Nephron (organoid): ENCODE results near the gene RAB10.

Source experiments
- H3K27ac Mint-ChIP-seq, 3 experiments: 2 replicates each; pipeline ENCODE4 v1.8.0; 2020; ENCODE audit warnings: mixed read lengths in 3 of 3, mild to moderate bottlenecking in 2 of 3, moderate library complexity in 1 of 3
- H3K27me3 Mint-ChIP-seq: 2 replicates; pipeline ENCODE4 v1.8.0; 2021; ENCODE audit warnings: low read depth, mild to moderate bottlenecking, moderate library complexity, mixed read lengths
- H3K36me3 Mint-ChIP-seq: 2 replicates; pipeline ENCODE4 v1.8.0; 2020; ENCODE audit warnings: low read depth, mixed read lengths
- H3K4me1 Mint-ChIP-seq: 2 replicates; pipeline ENCODE4 v1.8.0; 2020; ENCODE audit warnings: mixed read lengths
- H3K4me3 Mint-ChIP-seq, 3 experiments: 2 replicates each; pipeline ENCODE4 v1.8.0; 2020; ENCODE audit warnings: mild to moderate bottlenecking in 3 of 3, mixed read lengths in 3 of 3, moderate library complexity in 2 of 3
- H3K9me3 Mint-ChIP-seq: 2 replicates; pipeline ENCODE4 v1.8.0; 2020; ENCODE audit warnings: mixed read lengths
- TF ChIP-seq, protein P1 (sequence below), 3 experiments: fragments of 200-600 bp; sonication (generic); IDR thresholded peaks; one replicate each; pipeline ENCODE4 v1.5.0; 2021; ENCODE audit warnings: antibody characterized with exemption in 3 of 3; ENCODE audit not compliant: unreplicated experiment in 3 of 3

Gene RAB10

GRCh38 chr2:26002632-26003310 is 31.1 kb upstream of the RAB10 start:
- H3K4me1 Mint-ChIP-seq: peaks cover 12% of the 10 kb centered on the region
- H3K36me3 Mint-ChIP-seq: no peaks in the 10 kb centered on the region
- TF ChIP-seq, protein P1, sequence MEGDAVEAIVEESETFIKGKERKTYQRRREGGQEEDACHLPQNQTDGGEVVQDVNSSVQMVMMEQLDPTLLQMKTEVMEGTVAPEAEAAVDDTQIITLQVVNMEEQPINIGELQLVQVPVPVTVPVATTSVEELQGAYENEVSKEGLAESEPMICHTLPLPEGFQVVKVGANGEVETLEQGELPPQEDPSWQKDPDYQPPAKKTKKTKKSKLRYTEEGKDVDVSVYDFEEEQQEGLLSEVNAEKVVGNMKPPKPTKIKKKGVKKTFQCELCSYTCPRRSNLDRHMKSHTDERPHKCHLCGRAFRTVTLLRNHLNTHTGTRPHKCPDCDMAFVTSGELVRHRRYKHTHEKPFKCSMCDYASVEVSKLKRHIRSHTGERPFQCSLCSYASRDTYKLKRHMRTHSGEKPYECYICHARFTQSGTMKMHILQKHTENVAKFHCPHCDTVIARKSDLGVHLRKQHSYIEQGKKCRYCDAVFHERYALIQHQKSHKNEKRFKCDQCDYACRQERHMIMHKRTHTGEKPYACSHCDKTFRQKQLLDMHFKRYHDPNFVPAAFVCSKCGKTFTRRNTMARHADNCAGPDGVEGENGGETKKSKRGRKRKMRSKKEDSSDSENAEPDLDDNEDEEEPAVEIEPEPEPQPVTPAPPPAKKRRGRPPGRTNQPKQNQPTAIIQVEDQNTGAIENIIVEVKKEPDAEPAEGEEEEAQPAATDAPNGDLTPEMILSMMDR (IDR thresholded peaks at IDR 0.05; ENCODE audit: unreplicated experiment in 3 of 3): no peak
- peaks cover 10% of the 10 kb centered on the region for H3K27me3 Mint-ChIP-seq
- H3K9me3 Mint-ChIP-seq: no peaks in the 10 kb centered on the region
- H3K4me3 Mint-ChIP-seq: no peak overlapping the region
- peak overlapping the region in 2 of 3 experiments; percentile 10 to 58 for H3K27ac Mint-ChIP-seq

- H3K27me3 Mint-ChIP-seq: no peaks in the 10 kb centered on the region
- peaks cover 3% of the 10 kb centered on the region for H3K9me3 Mint-ChIP-seq
- H3K4me3 Mint-ChIP-seq: no peak overlapping the region
- TF ChIP-seq, protein P1 (IDR thresholded peaks at IDR 0.05; ENCODE audit: unreplicated experiment in 3 of 3): no peak
- H3K27ac Mint-ChIP-seq: no peak overlapping the region
- H3K4me1 Mint-ChIP-seq: peaks cover 17% of the 10 kb centered on the region
- H3K36me3 Mint-ChIP-seq: no peaks in the 10 kb centered on the region
Observed at GRCh38 chr2:26008095-26008494, 25.8 kb upstream of the RAB10 start.

- Mint-ChIP-seq H3K27ac (no peak overlapping the region), H3K4me1 (peaks cover 17% of the 10 kb centered on the region)
- TF ChIP-seq, protein P1 (IDR thresholded peaks at IDR 0.05; ENCODE audit: unreplicated experiment in 3 of 3): no peak
Observed at GRCh38 chr2:26008851-26009566, 24.9 kb upstream of the RAB10 start.

GRCh38 chr2:26009567-26009963 is 24.3 kb upstream of the RAB10 start:
- Mint-ChIP-seq H3K27me3 (no peaks in the 10 kb centered on the region), H3K4me3 (no peak overlapping the region), H3K27ac (no peak overlapping the region), H3K36me3 (no peaks in the 10 kb centered on the region), H3K9me3 (peaks cover 3% of the 10 kb centered on the region), H3K4me1 (peaks cover 17% of the 10 kb centered on the region)
- TF ChIP-seq, protein P1 (IDR thresholded peaks at IDR 0.05; ENCODE audit: unreplicated experiment in 3 of 3): no peak

More at GRCh38 chr2:26008851-26009566, 24.9 kb upstream of the RAB10 start:
- Mint-ChIP-seq H3K36me3 (no peaks in the 10 kb centered on the region), H3K27me3 (no peaks in the 10 kb centered on the region), H3K4me3 (no peak overlapping the region), H3K9me3 (peaks cover 3% of the 10 kb centered on the region)

DNA sequence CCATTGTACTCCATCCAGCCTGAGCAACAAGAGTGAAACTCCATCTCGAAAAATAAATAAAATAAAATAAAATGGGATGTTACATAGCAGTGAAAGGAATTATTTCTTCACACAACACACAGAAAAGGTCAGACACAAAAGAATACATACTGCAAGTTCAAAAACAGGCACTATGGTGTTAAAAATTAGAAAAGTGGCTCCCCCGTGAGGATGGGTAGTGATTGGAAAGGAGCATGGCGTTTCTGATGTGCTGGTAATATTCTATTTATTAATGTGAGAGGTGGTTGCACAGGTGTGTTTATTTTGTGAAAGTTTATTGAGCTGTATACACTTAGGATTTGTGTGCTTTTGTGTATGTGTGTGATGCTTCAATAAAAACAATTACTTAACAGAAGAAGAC is 22.9 kb upstream of the RAB10 start:
- no peaks in the 10 kb centered on the region for H3K27me3 Mint-ChIP-seq
- no peak overlapping the region for H3K27ac Mint-ChIP-seq
- peaks cover 3% of the 10 kb centered on the region for H3K9me3 Mint-ChIP-seq
- peaks cover 21% of the 10 kb centered on the region for H3K4me1 Mint-ChIP-seq
- H3K36me3 Mint-ChIP-seq: no peaks in the 10 kb centered on the region
- no peak overlapping the region for H3K4me3 Mint-ChIP-seq
- TF ChIP-seq, protein P1 (IDR thresholded peaks at IDR 0.05; ENCODE audit: unreplicated experiment in 3 of 3): no peak
